ENCODE data around the gene ZNF121.

Gene ZNF121

GRCh38 chr19:9538183-9539058 is 45.9 kb downstream of the ZNF121 start, which contains the start of gene ZNF426:
Gene ZNF426 (minus strand): TSS chr19:9538645. CDS start chr19:9536232, 2,413 bp downstream.
- peak; percentile 84 for DNase-seq (ENCODE audit: low spot score)

GRCh38 chr19:9535934-9536333 is 48.4 kb downstream of the ZNF121 start:
- no peak for DNase-seq (ENCODE audit: low spot score)

- DNase-seq (ENCODE audit: low spot score): peak; percentile 64
Observed at GRCh38 chr19:9531933-9532332, 52.4 kb downstream of the ZNF121 start.

- DNase-seq (ENCODE audit: low spot score): no peak
Observed at GRCh38 chr19:9528757-9529336, 55.5 kb downstream of the ZNF121 start.

GRCh38 chr19:9523885-9524474 is 60.3 kb downstream of the ZNF121 start:
- DNase-seq (ENCODE audit: low spot score): no peak

Data from kidney tubule cell (primary cell).